GM21515 (cell line): ENCODE results near the gene GSG1L.

Experiments used
- ATAC-seq: cut with Tn5 transposase; IDR thresholded peaks from one replicate; pipeline ENCODE4 v1.9.1; 2021; ENCODE audit not compliant: unreplicated experiment

Gene GSG1L

DNA sequence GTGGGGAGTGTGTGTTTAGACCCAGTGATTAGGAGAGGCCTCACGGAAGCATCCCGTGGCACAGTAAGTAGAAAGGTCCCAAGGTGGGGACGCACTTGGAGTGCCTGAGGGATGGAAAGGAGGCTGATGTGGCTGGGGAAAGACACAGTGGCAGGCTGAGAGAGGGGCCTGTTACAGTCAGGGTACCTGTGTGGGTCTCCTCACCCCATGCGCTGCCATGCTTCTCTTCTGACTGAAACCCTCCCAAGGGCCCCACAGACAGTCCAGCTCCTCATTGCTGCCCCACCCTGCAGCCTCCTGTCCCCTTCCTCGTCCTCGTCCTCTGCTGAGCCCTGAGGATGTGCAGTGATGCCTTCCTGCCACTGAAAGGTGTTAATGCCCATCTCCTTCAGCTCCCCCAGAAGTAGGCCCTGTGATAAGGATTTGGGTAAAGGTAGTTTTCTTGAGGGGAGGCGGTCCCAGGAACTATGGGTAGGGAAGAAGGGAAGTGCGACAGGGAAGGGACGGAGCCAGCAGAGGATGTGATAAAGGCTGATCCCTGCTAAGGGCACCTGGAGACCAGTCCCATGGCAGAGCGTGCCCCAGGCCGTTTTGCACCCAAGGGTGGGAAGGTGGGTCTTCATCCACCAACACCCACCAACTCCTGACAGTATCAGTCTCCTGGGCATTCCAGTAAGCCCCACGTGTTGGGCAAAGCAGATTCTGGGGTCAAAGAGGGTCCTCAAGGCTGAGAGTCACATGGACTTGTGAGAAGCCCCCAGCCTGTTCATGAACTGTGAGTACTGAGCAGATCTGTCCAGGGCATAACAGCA is 237.2 kb downstream of the GSG1L start:
- no peak for ATAC-seq

DNA sequence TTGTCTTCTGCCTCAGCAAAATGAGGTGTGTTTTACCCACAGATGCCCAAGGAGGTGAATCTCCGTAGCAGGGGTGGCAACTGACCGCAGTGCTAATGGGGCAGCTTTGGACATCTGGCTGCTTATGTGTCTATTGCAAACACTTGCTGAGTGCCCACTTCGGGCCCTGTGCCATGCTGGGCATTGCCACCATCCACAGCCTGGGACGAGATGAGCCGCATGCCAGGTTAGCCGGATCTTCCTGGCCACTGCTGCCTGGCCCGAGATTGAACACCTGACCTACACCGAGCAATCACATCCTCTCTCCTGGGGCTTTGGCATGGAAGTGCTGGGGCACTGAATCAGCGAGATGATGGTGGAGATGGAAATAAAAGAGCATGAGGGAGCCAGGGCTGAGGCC is 238.7 kb downstream of the GSG1L start:
- no peak for ATAC-seq

DNA sequence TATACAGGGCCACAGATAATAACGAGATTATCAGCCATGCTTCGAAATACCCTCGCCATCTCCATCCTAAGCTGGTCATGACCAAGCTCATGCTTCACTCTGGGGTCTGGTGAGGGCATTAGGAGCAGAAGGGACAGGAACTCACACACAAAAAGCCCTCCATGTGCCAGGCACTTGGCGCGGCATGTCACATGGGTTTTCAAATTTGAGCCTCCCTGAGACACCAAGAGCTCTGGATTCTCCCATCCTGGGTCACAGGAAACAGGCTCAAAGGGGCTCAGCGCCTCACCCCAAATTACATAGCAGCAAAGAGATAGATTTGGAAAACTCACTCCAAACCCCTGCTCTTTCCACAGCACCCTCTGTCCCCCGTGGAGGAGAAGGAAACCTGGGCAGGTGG is 239.5 kb downstream of the GSG1L start:
- ATAC-seq: no peak

DNA sequence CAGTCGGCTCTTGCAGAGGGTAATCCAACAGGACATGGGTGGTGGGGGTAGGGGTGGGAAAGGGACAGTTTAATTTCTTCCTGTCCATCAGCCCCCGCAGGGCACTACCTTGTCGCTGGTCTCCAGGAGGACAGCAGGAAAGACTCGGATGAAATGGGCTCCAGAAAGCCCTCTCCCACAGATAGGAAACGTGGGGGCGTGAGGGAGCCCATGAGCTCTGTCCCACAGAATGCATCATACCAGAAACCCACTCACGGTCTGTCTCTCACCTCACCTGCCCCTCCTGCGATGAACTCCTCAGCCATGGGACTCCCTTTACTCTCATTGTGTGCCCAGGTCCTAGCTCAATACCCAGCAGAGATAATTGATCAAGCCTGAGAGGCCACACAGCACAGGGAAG is 240.1 kb downstream of the GSG1L start:
- no peak for ATAC-seq

DNA sequence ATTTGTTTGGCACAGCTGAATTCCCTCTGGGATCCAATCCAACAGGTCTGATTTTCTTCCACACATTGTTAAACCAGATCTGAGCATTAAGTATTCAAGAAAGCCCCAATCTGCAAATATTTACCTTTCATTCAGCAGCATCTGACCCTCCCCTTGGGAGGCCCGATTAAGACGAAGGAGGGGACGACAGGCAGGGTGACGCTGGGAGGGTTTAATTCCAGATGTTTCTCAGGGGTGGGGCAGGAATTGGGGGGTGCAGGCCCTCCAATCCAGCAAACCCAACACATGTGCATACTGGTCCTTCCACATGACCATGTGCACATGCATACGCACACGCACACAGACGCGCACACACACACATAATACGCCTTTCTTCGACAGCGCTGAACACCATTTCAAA is 240.5 kb downstream of the GSG1L start:
- no peak for ATAC-seq

DNA sequence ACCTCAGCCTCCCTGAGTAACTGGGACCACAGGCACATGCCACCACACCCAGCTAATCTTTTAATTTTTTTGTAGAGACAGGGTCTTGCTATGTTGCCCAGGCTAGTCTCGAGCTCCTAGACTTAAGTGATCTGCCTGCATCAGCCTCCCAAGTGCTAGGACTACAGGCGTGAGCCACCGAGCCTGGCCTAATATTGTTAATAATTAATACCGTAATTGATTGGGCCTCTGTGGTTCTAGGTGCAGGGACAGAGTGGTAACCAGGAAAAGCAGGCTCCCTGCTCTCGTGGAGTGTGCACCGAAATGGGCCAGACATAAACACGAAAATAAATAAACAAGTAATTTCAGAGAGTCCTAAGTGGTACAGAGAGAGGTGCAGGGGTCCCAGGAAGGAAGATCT is 241.0 kb downstream of the GSG1L start:
- ATAC-seq: no peak

DNA sequence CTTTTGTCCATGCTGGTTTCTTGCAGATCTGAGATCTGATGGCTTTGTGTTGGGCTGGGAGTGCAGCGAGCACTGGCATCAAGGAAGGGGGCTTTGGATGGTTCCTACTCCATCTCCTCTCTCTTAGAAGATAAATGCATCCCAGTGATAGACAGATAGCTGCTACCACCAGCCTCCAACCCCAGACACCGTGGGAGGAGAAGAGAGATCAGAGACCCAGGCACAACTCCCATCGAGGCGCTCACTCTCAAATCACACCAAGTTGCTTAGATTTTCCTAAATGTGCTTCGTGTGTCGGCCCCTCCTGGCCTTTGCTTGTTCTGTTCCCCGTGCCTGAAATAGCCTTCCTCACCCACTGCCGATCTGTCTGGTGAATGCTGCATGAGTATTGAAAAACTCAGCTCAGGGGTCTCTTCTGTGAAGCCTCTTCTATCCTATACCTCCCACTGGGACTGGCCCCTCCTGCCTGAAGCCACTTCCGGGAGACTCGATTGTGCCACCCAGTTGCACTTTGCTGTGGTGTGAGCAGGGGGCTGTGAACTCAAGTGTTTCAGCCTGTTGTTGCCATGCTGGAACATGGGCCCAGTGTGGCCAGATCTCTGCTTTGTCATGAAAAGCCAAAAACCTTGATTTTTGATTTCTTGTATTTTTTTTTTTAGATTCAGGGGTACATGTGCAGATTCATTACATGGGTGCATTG is 242.7 kb downstream of the GSG1L start:
- ATAC-seq: no peak

DNA sequence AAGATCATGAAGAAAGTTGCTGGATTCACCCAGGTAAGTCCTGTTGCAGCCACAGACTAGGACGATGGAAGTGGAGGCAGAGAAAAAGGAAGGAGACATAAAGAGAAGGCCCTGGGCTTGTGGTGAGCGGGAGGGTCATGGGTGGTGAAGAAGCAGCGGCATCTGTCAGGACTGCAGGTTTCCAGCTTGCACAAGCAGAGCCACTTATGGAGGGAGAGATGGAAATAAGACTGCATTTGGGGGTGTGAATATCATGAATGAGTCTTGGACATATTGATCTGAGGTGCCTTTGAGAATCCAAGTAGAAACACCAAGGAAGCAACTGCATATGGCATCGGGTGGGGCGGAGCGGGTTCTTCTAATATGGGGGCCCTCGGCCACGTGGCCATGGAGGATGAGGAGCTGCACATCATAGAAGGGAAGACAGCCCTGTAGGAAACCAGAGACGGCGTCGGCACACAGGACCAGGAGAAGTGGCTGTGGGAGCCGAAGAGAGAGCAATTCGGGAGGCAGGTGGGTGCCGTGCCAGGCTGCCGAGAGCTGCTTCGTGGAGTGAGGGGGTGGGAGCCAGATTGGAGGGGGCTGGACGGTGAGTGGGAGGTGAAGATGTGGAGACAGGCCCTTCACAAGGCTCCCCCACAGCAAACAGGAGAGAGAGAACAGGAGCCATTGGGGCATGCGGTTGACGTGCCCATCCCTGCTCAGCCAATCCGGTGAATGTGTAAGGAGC is 243.5 kb downstream of the GSG1L start:
- no peak for ATAC-seq

DNA sequence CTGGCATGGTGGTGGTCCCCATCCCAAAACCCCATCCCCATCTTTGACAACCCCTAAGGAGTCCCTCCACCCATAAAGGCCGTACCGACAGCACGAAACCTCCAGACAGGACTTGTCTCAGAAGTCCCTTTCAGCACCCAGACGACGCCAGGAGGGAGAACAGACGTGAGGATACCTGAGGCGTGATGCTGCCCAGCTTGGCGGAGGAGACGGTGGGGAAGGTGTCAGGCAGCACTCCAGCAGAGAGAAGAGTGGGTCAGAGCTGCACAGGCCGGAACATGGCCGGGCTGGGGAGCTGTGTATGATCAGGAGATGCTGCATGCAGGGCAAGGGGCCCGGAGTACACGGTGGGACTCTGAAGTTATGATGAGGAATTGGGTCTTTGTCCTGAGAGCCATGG is 244.2 kb downstream of the GSG1L start:
- no peak for ATAC-seq

DNA sequence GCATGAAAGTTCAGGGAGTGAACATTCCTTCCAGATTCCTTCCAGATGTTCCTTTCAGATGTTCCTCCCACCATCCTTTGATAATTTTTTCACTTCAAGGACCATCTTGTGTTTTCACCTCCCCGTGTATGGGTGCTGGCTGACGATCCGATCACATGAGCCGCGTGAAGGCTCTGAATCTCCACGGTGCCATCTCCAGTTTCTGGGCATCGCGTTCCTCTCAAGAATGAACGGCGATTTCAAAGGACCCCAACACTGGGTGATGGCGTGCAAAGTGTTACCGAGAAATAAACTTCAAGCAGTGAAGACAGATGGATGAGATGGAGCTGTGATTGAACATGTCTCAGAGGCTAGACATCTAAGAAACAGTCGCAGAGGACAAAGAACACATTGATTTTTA is 245.3 kb downstream of the GSG1L start:
- no peak for ATAC-seq

DNA sequence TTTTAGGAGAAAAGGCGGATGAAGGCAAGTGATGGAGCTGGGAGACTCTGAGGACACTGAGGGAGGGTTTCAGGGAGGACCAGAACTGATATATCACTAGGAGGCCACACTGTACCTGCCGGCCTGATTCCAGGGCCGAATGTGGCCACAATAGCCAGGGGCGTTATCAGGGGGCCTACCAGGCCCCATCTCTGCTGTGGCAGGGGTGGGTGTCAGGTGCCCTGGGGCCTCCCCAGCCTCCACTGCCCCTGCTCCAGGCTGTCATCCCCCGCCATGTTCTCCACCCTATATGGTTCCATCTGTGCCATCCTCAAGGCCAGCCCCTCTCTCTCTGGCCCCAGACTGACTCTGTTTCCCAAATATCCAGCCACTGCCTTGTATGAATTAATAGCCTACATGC is 246.5 kb downstream of the GSG1L start:
- ATAC-seq: no peak

DNA sequence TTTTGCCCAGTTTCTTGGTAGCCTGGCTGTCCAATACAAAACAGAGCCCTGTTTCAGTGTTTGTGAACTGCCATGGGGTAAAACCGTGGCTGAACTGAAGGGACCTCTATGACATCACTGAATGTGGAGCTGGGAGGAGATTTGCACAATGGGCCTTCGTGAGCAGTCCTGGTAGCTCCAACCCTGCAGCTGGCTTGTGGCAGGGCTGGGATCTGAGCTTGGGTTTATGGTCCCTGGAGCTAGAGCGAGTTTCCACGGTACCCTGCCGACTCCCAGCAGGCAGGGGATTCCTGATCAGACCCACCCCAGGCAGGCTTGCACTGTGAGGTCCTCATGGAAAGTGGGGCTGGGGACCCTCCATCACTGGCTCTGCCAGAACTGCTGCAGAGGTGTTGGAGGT is 247.0 kb downstream of the GSG1L start:
- ATAC-seq: no peak

DNA sequence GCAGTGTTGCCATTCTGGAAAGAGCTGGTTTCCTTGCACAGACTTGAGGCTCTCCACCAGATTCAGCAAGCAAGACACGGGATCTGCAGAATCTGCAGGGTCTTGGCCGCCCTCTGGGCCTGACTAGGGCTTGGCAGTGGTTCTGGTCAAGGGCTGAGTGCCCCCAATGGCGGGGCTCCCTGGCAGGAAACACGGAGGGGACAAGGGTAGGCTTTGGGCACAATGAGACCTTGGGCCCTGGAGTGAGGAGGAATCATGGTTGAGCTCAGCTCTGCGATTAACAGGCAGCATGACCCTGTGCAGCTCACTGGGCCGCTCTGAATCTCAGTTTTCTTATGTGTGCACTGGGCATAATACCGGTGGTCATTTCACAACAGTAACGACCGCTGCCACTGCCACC is 249.9 kb downstream of the GSG1L start:
- ATAC-seq: no peak

DNA sequence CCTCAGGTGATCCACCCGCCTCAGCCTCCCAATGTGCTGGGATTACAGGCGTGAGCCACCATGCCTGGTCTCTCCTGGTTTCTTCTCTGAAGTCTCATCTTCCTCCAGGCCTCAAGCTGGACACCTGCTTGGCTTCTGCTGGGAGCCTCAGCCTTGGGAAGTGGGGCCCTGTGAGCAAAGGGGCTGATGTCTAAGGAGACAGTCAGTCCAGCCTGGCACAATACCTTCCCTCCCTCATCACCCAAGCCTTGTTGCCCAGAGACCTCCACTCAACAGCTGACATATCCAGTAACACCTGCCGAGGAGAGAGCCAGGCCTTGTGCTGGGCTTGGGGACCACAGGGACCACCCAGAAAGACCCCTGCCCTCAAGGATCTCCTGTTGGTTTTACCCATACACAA is 251.6 kb downstream of the GSG1L start:
- no peak for ATAC-seq

DNA sequence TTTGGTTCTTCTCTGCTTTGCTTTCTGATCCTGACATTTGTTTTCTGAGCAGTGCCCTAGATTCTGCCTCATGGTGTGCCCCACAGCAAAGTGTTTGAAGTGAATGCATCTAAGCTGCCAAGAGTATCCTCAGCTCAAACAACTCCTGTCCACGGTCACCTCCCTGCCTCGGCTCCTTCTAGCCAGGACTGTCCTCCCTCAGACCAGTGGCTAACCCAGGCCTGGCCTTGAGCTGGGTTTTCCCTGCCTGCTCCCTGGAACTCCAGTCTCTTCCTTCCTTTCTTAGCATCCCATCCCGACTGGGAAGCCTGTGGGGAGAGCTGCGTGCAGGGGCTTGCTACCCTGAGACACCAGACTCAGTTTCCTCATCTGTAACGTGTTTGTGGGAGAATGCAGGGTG is 256.5 kb downstream of the GSG1L start:
- ATAC-seq: no peak

DNA sequence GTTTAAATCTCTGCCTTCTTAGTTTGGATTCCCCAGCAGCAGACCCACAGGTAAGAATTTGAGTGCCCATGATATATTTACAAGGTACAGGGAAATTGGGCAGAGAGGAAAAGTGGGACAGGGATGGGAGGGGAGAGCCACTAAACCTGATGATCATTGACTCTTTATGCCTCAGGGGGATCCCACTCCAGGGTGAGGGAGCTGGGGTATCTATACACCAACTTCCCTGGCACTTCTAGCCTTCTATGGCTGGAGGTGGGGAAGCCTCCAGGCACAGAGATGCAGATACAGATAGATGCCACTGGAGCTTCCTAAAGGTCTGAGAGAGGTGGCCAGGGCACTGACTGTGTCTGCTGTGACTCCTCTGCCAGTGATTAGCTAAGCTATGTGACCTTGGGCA is 257.1 kb downstream of the GSG1L start:
- ATAC-seq: no peak

DNA sequence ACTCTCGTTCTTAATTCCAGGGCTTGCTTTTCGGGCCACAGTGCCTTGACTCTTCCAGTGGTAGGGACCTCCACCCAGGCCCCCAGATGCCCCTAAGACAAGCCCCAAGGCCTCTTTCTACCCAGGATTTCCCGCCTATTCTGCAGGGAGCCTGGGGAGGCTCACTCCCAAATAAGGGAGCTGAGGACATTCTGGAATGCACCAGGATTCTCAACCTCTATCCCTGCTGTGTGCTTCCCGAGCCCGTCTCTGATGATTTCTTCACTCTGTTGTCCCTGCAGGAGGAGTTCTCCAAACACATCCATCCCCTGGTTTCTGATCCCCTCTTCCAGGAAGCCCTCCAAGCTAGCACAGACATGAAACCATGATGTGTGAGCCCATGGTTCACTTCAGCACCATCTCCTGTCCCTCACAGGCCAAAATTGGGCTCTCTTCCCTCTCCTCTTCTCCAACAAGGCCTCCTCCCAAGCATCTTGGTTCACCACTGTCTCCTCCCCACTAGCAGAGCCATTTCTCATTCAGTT is 257.6 kb downstream of the GSG1L start:
- no peak for ATAC-seq

DNA sequence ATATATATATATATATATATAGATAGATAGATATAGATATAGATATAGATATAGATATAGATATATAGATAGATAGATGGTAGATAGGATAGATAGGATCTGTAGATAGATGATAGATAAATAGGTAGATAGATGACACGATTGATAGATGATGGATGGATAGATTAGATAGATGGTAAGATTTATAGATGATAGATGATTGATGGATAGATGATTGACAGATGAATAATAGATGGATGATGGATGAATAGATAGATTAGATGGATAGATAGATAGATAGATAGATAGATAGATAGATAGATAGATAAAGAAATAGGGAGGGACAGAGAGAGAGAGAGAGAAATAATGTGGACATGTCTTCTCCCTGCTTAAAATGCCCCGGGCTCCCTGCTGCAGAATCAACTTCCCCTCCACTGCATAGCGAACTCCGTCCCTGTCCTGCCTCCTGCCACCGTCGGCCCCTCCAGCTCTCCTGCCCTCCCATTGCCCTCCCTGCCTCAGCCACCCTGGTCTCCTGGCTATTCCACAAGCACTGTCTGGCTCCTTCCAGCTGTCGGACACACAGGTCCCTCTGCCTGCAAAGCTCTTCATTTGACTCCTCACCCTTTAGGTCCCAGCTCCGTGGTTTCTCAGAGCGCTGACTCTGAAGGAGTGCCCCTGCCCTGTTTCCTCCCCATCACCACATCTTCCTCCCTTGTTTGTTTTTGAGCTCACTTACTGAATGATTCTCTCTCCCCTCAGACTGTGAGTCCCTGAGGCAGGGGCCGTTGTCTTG is 259.6 kb downstream of the GSG1L start:
- ATAC-seq: no peak

DNA sequence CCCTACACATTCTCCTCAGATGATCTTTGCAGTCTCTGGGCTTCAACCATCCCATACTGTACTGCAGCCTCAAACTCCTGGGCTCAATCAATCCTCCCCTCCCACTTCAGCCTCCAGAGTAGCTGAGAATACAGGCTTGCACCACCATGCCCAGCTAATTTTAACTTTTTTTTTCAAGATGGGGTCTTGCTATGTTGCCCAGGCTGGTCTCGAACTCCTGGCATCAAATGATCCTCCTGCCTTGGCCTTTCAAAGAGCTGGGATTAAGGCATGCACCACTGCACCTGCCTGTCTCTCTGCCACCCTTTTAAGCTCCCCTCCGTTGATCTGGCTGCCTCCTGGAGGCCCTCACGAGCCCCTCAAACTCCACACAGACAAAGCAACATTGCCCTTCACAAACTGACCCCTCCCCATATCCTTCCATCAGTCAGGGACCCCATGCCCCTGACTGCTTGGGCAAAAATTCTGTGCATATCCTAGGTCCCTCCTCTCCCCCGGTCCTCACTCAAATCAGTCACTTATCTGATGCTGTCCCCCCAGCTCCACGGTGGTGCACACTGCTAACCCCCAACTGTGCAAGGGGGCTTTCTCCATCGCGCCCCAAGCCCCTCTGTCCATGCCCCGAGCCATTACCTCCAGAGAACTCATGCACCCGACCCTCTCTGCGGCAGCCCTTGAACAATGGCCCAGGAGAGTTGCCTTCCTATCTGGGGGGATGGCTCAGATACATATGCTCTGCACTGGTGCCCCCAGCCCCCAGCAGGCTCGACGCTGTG is 260.7 kb downstream of the GSG1L start:
- ATAC-seq: no peak

DNA sequence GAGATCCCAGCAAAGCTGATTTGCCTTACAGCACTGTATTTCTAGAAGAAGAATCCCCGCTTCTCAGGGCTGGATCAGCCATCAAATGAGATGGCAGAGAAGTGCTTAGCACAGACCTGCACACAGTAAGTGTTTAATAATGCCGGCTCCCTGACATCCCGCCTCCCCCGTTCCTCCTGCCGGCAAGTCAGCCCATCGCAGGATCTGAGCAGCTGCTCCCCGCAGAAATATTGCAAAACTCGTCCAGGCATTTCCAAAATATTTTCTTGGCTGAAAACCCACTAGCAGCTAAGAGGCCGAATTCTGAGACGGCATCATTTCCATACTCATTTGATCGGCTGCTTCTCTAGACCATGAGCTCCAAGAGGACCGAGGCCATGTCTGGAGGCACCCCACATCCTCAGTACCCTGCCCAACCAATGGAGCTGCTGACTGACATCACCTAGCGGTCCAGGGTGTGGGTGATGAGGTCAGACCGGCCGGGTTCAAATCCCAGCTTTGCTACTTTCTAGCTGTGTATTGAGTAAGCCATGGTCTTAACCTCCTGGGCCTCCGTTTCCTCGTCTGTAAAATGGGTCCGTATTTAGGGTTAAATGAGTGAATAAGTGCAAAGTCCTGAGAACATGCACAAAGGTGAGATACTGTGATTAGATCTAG is 262.1 kb downstream of the GSG1L start:
- no peak for ATAC-seq
